Stimulated activated CD8-positive, alpha-beta memory T cell treated with anti-CD3 and anti-CD28 coated beads, Interleukin-12 subunit alpha, Interleukin-12 subunit beta, amount 100 ng/mL, for 1 hour (primary cell): ENCODE data around the gene HSFX1.
"Not testable (repeated sequence)": the region's sequence is repeated elsewhere in the genome, so short reads cannot be mapped to it uniquely, and the experiment has no call there.

Source experiments
- DNase-seq: peaks from one replicate; pipeline ENCODE4 v3.0.0-alpha.2; 2020; ENCODE audit warnings: low read depth

HSFX1 gene

GRCh38 chrX:149773768-149774167, at the start of gene HSFX1:
Gene HSFX1 (plus strand): TSS chrX:149774068. CDS start chrX:149774682, 614 bp downstream.
- DNase-seq = not testable (repeated sequence)

GRCh38 chrX:149727308-149727707, 46.6 kb upstream of the HSFX1 start:
- DNase-seq = not testable (repeated sequence)

- not testable (repeated sequence) for DNase-seq
Measured at GRCh38 chrX:149742269-149742668, 31.6 kb upstream of the HSFX1 start.

GRCh38 chrX:149746390-149747007, 27.4 kb upstream of the HSFX1 start:
- DNase-seq = not testable (repeated sequence)

GRCh38 chrX:149757206-149758067, 16.4 kb upstream of the HSFX1 start:
- DNase-seq = no peak

- no peak for DNase-seq
Measured at GRCh38 chrX:149758068-149758714, 15.7 kb upstream of the HSFX1 start.

- DNase-seq = not testable (repeated sequence)
Measured at GRCh38 chrX:149758715-149759078, 15.2 kb upstream of the HSFX1 start.

- DNase-seq = no peak
Measured at GRCh38 chrX:149759824-149760223, 14.0 kb upstream of the HSFX1 start.

- no peak for DNase-seq
Measured at GRCh38 chrX:149760965-149761364, 12.9 kb upstream of the HSFX1 start.

- not testable (repeated sequence) for DNase-seq
Measured at GRCh38 chrX:149761858-149762674, 11.8 kb upstream of the HSFX1 start.

GRCh38 chrX:149762696-149763614, 10.9 kb upstream of the HSFX1 start:
- DNase-seq = no peak

- DNase-seq = not testable (repeated sequence)
Measured at GRCh38 chrX:149770344-149770743, 3.5 kb upstream of the HSFX1 start.

- DNase-seq = not testable (repeated sequence)
Measured at GRCh38 chrX:149773026-149773425, 842 bp upstream of the HSFX1 start.

- DNase-seq = not testable (repeated sequence)
Measured at GRCh38 chrX:149777999-149778398, 4.1 kb downstream of the HSFX1 start.

- DNase-seq = not testable (repeated sequence)
Measured at GRCh38 chrX:149781727-149782126, 7.9 kb downstream of the HSFX1 start, which contains the start of gene MAGEA9. Gene MAGEA9 (plus strand): TSS chrX:149781930. CDS start chrX:149786211, 4,281 bp downstream.

- DNase-seq = not testable (repeated sequence)
Measured at GRCh38 chrX:149795531-149795930, 21.7 kb downstream of the HSFX1 start.

- no peak for DNase-seq
Measured at GRCh38 chrX:149799095-149799714, 25.3 kb downstream of the HSFX1 start.

- no peak for DNase-seq
Measured at GRCh38 chrX:149799938-149800337, 26.1 kb downstream of the HSFX1 start.

GRCh38 chrX:149803458-149804062, 29.7 kb downstream of the HSFX1 start:
- no peak for DNase-seq

- DNase-seq = no peak
Measured at GRCh38 chrX:149804102-149804501, 30.2 kb downstream of the HSFX1 start.
